GM12875 (cell line): Measurements from ENCODE around the gene UBTD2.
"Not testable (repeated sequence)": the region's sequence is repeated elsewhere in the genome, so short reads cannot be mapped to it uniquely, and the experiment has no call there.

Source experiments
- H3K4me3 ChIP-seq: one replicate; pipeline ENCODE4 v1.5.1; 2011; ENCODE audit warnings: low read depth, low read length, control low read depth
- CTCF ChIP-seq: IDR thresholded peaks from 2 replicates; pipeline ENCODE4 v1.5.1; 2011; ENCODE audit warnings: low read depth, mild to moderate bottlenecking, control low read depth, inconsistent platforms, low read length, moderate library complexity, borderline replicate concordance; ENCODE audit not compliant: insufficient read depth

Gene UBTD2

GRCh38 chr5:172293054-172293744 is 9.6 kb upstream of the UBTD2 start:
- H3K4me3 ChIP-seq = no peak overlapping the region
- peak; percentile 91 for TF ChIP-seq CTCF

GRCh38 chr5:172291837-172292236 is 8.3 kb upstream of the UBTD2 start:
- H3K4me3 ChIP-seq = not testable (repeated sequence)

GRCh38 chr5:172288465-172288864 is 4.9 kb upstream of the UBTD2 start:
- no peak for TF ChIP-seq CTCF
- H3K4me3 ChIP-seq = no peak overlapping the region

GRCh38 chr5:172287140-172287539 is 3.6 kb upstream of the UBTD2 start:
- not testable (repeated sequence) for H3K4me3 ChIP-seq

GRCh38 chr5:172285226-172286143 is 1.9 kb upstream of the UBTD2 start:
- H3K4me3 ChIP-seq = no peak overlapping the region
- TF ChIP-seq CTCF = no peak

GRCh38 chr5:172284611-172284980 is 1.0 kb upstream of the UBTD2 start:
- H3K4me3 ChIP-seq = peak overlapping the region; percentile 95
- no peak for TF ChIP-seq CTCF

GRCh38 chr5:172283862-172284610 is 472 bp upstream of the UBTD2 start:
- TF ChIP-seq CTCF = no peak
- peak overlapping the region; percentile 95 for H3K4me3 ChIP-seq
